ENCODE measurements around the gene DUSP11. TPM values are rescaled to one million over a fixed set of nuclear protein-coding genes. Genes with fewer than 3 reads are reported as not detected.
"Not testable (repeated sequence)": the region's sequence is repeated elsewhere in the genome, so short reads cannot be mapped to it uniquely, and the experiment has no call there.

DUSP11 gene
- total and polyA plus RNA-seq, 9 of the 15 experiments (the other 6 are each of a cell fraction or from before 2014, with no cell fraction given): 20.7 to 79.8 (median 29.3) TPM

DNA sequence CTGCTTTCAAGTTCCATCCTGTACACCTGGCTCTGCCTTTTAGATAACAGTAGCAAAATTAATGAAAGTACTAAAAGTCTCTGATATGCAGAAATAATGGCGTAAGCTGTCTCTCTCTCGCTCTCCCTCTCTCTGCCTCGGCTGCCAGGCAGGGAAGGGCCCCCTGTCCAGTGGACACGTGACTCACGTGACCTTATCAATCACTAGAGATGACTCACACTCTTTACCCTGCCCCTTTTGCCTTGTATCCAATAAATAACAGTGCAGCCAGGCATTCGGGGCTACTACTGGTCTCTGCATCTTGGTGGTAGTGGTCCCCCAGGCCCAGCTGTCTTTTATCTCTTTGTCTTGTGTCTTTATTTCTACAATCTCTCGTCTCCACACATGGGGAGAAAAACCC, 25.6 kb downstream of the DUSP11 start:
- H3K4me1 ChIP-seq (replicated peaks in 1 of 2; ENCODE audit: control insufficient read depth in 2 of 2, insufficient read depth in 2 of 2, low read length in 2 of 2); FAIRE-seq; BruUV-seq (replicated peaks); intact Hi-C loops (cut with micrococcal nuclease); H3K9ac ChIP-seq (ENCODE audit: insufficient read depth in 1 of 2, low read depth in 2 of 2, low read length in 2 of 2); H2AFZ ChIP-seq (ENCODE audit: low read depth, low read length); H3K27me3 ChIP-seq (ENCODE audit: control insufficient read depth in 2 of 2, insufficient read depth in 2 of 2, low read length in 2 of 2); DNase-seq (ENCODE audit: extremely low read depth in 1 of 4, low spot score in 3 of 4); in situ Hi-C loops (cut with MboI); H3K4me3 ChIP-seq; CTCF ChIA-PET (ENCODE audit: low intra/inter-chr PET ratio); H3K4me2 ChIP-seq (ENCODE audit: insufficient read depth, low read length); H3K9me1 ChIP-seq (ENCODE audit: control insufficient read depth, insufficient read depth, low read length); H3K79me2 ChIP-seq (ENCODE audit: control insufficient read depth, insufficient read depth, low read length); H3K9me3 ChIP-seq (replicated peaks; ENCODE audit: control insufficient read depth, insufficient read depth, low read depth, low read length); H3K27ac ChIP-seq (ENCODE audit: extremely low read depth, low read depth, low read length); ATAC-seq; H4K20me1 ChIP-seq (replicated peaks; ENCODE audit: control insufficient read depth, insufficient read depth, low read length); TF ChIP-seq TOE1 (CRISPR knock-in tag; IDR thresholded peaks at IDR 0.05; ENCODE audit: borderline replicate concordance, low read depth): not testable (repeated sequence)
- TF ChIP-seq, protein P1, sequence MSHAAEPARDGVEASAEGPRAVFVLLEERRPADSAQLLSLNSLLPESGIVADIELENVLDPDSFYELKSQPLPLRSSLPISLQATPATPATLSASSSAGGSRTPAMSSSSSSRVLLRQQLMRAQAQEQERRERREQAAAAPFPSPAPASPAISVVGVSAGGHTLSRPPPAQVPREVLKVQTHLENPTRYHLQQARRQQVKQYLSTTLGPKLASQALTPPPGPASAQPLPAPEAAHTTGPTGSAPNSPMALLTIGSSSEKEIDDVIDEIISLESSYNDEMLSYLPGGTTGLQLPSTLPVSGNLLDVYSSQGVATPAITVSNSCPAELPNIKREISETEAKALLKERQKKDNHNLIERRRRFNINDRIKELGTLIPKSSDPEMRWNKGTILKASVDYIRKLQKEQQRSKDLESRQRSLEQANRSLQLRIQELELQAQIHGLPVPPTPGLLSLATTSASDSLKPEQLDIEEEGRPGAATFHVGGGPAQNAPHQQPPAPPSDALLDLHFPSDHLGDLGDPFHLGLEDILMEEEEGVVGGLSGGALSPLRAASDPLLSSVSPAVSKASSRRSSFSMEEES (CRISPR knock-in tag; IDR thresholded peaks at IDR 0.05): peak; percentile 32; the same call in 1 of the 2 replicates
- TF ChIP-seq, protein P2, sequence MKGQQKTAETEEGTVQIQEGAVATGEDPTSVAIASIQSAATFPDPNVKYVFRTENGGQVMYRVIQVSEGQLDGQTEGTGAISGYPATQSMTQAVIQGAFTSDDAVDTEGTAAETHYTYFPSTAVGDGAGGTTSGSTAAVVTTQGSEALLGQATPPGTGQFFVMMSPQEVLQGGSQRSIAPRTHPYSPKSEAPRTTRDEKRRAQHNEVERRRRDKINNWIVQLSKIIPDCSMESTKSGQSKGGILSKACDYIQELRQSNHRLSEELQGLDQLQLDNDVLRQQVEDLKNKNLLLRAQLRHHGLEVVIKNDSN (CRISPR knock-in tag; IDR thresholded peaks at IDR 0.05): peak; percentile 61
- TF ChIP-seq, protein P3, sequence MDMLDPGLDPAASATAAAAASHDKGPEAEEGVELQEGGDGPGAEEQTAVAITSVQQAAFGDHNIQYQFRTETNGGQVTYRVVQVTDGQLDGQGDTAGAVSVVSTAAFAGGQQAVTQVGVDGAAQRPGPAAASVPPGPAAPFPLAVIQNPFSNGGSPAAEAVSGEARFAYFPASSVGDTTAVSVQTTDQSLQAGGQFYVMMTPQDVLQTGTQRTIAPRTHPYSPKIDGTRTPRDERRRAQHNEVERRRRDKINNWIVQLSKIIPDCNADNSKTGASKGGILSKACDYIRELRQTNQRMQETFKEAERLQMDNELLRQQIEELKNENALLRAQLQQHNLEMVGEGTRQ (CRISPR knock-in tag; IDR thresholded peaks at IDR 0.05): peak; percentile 70
- TF ChIP-seq RAD51 (IDR thresholded peaks at IDR 0.05; ENCODE audit: borderline replicate concordance, low read depth): peak; percentile 47; the same call in 1 of the 2 replicates
- peak; percentile 12 for TF ChIP-seq MEIS2 (IDR thresholded peaks at IDR 0.05; ENCODE audit: partially characterized antibody)
- peak; percentile 42 for TF ChIP-seq FOSL1 (tag; conservative IDR thresholded peaks at IDR 0.05)
- TF ChIP-seq, protein P4, sequence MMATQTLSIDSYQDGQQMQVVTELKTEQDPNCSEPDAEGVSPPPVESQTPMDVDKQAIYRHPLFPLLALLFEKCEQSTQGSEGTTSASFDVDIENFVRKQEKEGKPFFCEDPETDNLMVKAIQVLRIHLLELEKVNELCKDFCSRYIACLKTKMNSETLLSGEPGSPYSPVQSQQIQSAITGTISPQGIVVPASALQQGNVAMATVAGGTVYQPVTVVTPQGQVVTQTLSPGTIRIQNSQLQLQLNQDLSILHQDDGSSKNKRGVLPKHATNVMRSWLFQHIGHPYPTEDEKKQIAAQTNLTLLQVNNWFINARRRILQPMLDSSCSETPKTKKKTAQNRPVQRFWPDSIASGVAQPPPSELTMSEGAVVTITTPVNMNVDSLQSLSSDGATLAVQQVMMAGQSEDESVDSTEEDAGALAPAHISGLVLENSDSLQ (IDR thresholded peaks at IDR 0.05): 0 out of 2 replicates have a peak, but pooled peaks have one; percentile 9
- peak; percentile 76 for TF ChIP-seq BHLHE40 (IDR thresholded peaks at IDR 0.05; ENCODE audit: low read length)
- peak; percentile 18; the same call in 1 of the 2 replicates for TF ChIP-seq CBFA2T2 (conservative IDR thresholded peaks at IDR 0.05)
- 0 out of 2 replicates have a peak, but pooled peaks have one; percentile 49 for TF ChIP-seq TOE1 (IDR thresholded peaks at IDR 0.05; ENCODE audit: borderline replicate concordance)
- peak; percentile 25; the same call in 1 of the 2 replicates for TF ChIP-seq JUND (IDR thresholded peaks at IDR 0.05; ENCODE audit: borderline replicate concordance, low read depth, low read length)
- peak; percentile 27; the same call in 1 of the 3 replicates for TF ChIP-seq JUND (tag; IDR thresholded peaks at IDR 0.05; ENCODE audit: borderline replicate concordance, low read depth, low read length)
- TF ChIP-seq, protein P5, sequence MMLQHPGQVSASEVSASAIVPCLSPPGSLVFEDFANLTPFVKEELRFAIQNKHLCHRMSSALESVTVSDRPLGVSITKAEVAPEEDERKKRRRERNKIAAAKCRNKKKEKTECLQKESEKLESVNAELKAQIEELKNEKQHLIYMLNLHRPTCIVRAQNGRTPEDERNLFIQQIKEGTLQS (IDR thresholded peaks at IDR 0.05): peak; percentile 53
- TF ChIP-seq, protein P5 (CRISPR knock-in tag; conservative IDR thresholded peaks at IDR 0.05): not testable (repeated sequence)
- POLR2A ChIA-PET: interaction anchor here (1.2 kb wide), 1 partner anchor 18 kb away, joined by 5 read pairs; the partner anchor contains the start of gene TPRKB
- H3K36me3 ChIP-seq (ENCODE audit: control insufficient read depth, insufficient read depth, low read length): peaks cover 10% of the 10 kb centered on the region; the same call in 2 of the 3 replicates
- WGBS (ENCODE audit: insufficient coverage, low coverage, missing lambda C conversion rate): 44% methylated on average over 7 of the region's 7 CpGs
